22Rv1 (cell line): Measurements from ENCODE around the gene DNMBP.

Experiments used
- ZFX ChIP-seq: fragments of 450-650 bp; IDR thresholded peaks from 2 replicates; pipeline ENCODE4 v1.6.1; 2017; ENCODE audit warnings: antibody characterized with exemption, borderline replicate concordance
- TF ChIP-seq, protein P1 (sequence below): fragments of 450-650 bp; IDR thresholded peaks from 2 replicates; pipeline ENCODE4 v1.5.1; 2017; ENCODE audit warnings: mild to moderate bottlenecking

DNA sequence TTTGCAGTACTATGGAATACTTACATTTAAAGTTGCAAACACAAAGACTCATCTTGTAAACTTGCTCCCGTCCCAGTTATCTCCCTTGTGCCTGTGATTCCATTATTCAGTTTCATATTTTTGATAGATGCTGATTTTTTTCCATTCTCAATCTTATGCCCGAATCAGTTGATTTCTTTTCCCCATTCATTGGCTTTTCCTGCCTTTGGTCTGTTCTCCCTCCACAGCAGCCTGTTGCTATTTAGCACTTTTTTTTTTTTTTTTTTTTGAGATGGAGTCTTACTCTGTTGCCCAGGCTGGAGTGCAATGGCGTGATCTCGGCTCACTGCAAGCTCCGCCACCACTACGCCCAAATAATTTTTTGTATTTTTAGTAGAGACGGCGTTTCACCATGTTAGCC, 149.3 kb downstream of the DNMBP start:
- TF ChIP-seq, protein P1, sequence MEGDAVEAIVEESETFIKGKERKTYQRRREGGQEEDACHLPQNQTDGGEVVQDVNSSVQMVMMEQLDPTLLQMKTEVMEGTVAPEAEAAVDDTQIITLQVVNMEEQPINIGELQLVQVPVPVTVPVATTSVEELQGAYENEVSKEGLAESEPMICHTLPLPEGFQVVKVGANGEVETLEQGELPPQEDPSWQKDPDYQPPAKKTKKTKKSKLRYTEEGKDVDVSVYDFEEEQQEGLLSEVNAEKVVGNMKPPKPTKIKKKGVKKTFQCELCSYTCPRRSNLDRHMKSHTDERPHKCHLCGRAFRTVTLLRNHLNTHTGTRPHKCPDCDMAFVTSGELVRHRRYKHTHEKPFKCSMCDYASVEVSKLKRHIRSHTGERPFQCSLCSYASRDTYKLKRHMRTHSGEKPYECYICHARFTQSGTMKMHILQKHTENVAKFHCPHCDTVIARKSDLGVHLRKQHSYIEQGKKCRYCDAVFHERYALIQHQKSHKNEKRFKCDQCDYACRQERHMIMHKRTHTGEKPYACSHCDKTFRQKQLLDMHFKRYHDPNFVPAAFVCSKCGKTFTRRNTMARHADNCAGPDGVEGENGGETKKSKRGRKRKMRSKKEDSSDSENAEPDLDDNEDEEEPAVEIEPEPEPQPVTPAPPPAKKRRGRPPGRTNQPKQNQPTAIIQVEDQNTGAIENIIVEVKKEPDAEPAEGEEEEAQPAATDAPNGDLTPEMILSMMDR: no peak
- TF ChIP-seq ZFX: no peak
